GM15510 (cell line): ENCODE data around the gene CEP95.

ENCODE experiments used
- POLR2A ChIP-seq: IDR thresholded peaks from 3 replicates; pipeline ENCODE4 v1.6.1; 2011; ENCODE audit warnings: borderline replicate concordance; ENCODE audit not compliant: insufficient read length; ENCODE audit errors: extremely low read depth

The CEP95 gene

GRCh38 chr17:64533784-64534183, 27.0 kb downstream of the CEP95 start:
- TF ChIP-seq POLR2A: no peak

GRCh38 chr17:64534187-64534586, 27.4 kb downstream of the CEP95 start:
- TF ChIP-seq POLR2A: no peak

DNA sequence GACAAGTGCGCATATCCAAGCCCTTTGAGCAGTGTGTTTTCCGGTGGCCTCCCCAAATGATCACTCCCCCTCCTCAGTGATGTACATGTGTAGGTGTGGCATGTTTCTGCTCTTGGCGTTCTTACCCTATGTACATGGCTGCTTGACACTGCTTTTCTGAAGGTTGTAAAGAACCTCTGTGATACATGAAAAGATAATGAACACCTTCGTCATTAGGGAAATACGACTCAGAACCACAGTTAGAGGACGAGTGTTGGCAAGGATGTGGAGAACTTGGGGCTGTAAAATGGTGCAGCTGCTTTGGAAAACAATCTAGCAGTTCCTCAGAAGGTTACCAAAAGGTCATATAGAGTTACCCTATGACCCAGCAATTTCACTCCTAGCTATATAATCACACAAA, 28.6 kb downstream of the CEP95 start:
- TF ChIP-seq POLR2A: no peak

- no peak for TF ChIP-seq POLR2A
These were observed 30.1 kb downstream of the CEP95 start for GRCh38 chr17:64536913-64537312.

DNA sequence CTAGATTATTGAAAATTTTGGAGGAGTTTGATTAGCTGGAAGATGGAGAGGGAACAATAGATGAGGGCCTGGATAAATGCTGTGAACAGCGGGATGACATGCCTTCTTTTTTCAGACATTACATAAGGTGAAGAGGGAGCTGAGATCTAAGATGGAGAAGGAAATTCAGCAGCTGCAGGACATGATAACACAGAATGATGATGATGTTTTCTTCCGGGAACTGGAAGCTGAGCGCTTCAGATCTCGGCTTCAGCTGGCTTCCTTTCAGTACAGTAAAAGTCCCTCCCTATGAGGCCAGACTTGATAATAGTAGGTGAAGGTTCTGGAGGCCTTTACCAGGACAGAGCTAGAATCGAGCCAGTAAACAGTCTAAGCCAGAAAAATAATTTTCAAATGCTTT, 30.7 kb downstream of the CEP95 start:
- no peak for TF ChIP-seq POLR2A

DNA sequence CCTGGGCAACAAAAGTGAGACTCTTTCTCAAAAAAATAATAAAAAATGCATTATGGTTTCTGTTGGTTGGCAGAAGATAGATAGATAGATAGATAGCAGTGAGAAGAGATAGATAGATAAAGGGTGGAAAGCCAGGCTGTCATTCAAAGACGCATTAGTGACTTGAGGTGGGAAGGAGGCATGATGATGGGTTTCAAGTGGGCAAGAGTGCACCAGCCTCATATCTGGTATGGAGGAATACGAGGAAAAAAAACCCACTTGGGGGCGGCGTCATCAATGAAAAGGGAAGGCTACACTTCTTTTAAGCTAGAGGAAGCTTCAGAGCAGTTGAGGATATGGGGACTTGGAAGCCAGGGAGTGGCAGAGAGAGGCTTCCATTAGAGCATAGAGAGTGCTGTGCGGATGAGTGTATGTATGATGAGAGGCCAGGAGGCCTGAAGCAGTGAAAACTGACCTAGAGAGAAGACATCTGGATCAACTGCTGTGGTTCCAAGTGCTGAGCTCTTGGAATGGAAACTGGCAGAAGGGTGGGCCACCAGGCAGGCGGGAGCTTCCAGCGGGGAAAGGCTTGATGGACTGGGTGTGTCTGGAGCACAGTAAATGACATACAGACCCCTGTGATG, 31.8 kb downstream of the CEP95 start:
- TF ChIP-seq POLR2A: no peak

- TF ChIP-seq POLR2A: no peak
These were observed 33.5 kb downstream of the CEP95 start for GRCh38 chr17:64540118-64540776.

- no peak for TF ChIP-seq POLR2A
These were observed 38.0 kb downstream of the CEP95 start for GRCh38 chr17:64544742-64545141.

- no peak for TF ChIP-seq POLR2A
These were observed 39.9 kb downstream of the CEP95 start for GRCh38 chr17:64546716-64547115.

DNA sequence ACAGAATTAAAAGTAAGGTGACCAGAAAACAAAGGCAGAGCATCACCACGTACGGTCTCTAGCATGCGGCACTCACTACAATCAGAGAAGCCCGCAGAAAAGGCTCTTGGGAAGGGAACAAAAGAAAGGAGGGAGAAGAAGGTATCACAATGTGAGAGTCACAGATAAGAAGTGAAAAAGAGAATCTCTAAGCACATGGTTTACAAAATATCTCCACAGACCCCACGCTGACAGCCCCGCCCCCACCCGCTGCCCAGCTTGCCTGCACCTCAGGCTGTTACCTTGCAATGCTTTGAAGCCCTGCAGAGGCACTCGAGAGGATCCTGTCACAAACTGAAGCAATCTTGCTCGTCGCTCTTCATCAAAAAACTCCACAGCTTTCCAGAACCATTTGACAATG, 40.5 kb downstream of the CEP95 start:
- no peak for TF ChIP-seq POLR2A

GRCh38 chr17:64551461-64551860, 44.7 kb downstream of the CEP95 start:
- TF ChIP-seq POLR2A: no peak

GRCh38 chr17:64554028-64554637, 47.4 kb downstream of the CEP95 start:
- TF ChIP-seq POLR2A: no peak

DNA sequence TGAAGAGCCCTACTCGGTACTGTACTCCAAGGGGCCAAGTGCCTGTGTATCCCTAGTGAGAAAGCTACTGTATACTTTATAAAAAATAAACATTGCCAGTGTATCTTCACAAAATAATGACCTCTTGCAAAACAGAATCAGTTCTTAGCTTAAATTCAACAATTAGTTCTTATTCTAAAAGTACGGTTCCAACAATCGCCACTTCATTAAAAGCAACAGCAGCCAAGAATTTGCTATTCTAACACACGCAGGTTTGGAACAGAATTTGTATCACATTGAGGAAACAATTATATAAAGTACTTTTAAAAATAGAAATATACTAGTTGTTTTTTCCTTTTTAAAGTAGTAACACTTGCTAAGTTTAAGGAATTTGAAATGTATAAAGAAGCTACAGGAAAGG, 48.5 kb downstream of the CEP95 start:
- TF ChIP-seq POLR2A: no peak

DNA sequence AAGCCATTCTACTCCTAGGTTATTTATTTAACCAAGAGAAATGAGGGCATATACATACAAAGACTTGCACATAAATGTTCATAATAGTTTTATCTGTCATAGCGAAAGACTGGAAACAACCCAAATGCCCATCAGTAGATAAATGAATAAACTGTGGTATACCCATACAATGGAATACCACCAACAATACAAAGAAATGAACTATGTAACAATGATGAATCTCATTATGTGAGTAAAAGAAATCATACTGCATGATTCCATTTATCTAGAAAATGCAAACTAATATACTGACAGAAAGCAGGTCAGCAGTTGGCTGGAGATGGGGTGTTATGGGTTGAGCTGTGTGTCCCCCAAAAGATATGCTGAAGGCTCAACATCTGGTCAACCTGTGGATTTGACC, 57.3 kb downstream of the CEP95 start:
- TF ChIP-seq POLR2A: no peak

GRCh38 chr17:64565563-64565962, 58.8 kb downstream of the CEP95 start:
- TF ChIP-seq POLR2A: no peak

- no peak for TF ChIP-seq POLR2A
These were observed 65.0 kb downstream of the CEP95 start for GRCh38 chr17:64571746-64572145.
